NCI-H2196 (cell line): Measurements from ENCODE around the gene EHHADH.

ENCODE experiments used
- DNase-seq: peaks from one replicate; lab custom pipeline; 2025; ENCODE audit not compliant: unreplicated experiment; lab: John Stamatoyannopoulos, UW

EHHADH gene

GRCh38 chr3:185151101-185151963, 102.5 kb downstream of the EHHADH start:
- DNase-seq: no peak

- no peak for DNase-seq
These were observed 103.3 kb downstream of the EHHADH start for GRCh38 chr3:185150561-185150960.

GRCh38 chr3:185149591-185149990, 104.3 kb downstream of the EHHADH start:
- no peak for DNase-seq

DNA sequence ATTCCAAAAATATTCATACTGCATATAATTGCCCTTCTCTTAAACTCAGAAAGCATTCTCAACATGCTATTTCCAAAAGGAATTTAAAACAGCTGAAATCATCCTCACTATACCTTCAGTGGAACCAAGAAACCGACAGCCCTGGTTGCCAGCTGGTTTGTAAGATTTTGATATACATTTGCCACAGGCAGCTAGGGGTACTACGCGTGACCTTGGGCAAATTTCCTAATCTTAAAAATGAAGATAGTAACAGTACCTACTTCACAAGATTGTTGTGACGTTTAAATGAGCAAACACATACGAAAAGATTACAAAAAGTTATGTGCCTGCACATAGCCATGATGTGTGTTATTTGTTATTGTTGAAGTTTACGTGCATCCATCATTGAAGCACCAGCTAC, 108.3 kb downstream of the EHHADH start:
- no peak for DNase-seq

DNA sequence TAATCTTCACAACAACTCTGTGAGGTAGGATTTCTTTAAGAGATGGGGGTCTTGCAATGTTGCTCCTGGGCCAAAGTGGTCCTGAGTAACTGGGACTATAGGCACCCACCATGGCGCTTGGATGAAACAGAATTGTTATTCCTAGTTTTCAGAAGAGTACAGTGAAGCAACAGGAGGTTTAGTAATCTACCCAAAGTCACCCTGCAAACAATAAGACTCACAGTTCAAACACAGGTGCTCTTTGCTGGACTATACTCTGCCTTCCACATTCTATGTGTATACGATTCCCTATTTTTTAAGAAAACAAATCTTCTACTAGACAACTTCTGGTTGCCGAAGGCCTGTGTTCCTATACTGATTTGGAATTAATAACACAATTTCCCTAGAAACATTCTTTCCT, 109.1 kb downstream of the EHHADH start:
- DNase-seq: no peak
